Measurements from ENCODE around the gene HRK.

Gene HRK

DNA sequence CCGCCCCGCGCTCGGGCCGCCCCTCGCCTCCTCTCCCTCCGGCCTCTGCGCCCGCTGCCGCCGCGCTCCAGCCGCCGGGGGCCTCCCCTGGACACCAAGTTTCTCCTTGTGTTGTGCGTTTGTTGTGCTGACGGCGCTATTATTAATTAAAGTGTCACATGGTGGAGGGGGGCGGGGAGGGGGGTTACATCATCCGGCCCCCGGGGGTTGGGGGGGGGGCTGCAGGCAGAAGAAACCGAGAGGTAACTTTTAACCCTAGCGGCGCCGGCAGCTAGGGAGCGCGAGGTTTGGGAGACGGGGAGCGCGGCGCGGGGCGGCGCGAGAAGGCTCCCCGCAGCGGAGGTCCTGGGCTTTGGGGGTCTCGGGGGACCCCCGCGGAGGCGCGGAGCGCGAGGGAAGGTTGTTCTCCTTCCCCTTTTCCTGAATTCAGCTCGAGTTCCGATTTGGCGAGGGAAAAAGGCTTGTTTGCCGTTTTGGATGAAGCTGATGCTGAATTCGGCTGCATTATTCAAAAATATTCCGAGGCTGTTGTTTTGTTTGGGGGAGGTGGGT is at the start of gene HRK:
HRK (minus strand) TSS at position 117 of the 552 bp plus-strand sequence. CDS start 134 bp downstream, outside the sequence.
- TF ChIP-seq, protein P1, sequence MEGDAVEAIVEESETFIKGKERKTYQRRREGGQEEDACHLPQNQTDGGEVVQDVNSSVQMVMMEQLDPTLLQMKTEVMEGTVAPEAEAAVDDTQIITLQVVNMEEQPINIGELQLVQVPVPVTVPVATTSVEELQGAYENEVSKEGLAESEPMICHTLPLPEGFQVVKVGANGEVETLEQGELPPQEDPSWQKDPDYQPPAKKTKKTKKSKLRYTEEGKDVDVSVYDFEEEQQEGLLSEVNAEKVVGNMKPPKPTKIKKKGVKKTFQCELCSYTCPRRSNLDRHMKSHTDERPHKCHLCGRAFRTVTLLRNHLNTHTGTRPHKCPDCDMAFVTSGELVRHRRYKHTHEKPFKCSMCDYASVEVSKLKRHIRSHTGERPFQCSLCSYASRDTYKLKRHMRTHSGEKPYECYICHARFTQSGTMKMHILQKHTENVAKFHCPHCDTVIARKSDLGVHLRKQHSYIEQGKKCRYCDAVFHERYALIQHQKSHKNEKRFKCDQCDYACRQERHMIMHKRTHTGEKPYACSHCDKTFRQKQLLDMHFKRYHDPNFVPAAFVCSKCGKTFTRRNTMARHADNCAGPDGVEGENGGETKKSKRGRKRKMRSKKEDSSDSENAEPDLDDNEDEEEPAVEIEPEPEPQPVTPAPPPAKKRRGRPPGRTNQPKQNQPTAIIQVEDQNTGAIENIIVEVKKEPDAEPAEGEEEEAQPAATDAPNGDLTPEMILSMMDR (IDR thresholded peaks at IDR 0.05; ENCODE audit: extremely low read depth, missing control alignments): no peak
- no peak for DNase-seq (ENCODE audit: low spot score)

DNA sequence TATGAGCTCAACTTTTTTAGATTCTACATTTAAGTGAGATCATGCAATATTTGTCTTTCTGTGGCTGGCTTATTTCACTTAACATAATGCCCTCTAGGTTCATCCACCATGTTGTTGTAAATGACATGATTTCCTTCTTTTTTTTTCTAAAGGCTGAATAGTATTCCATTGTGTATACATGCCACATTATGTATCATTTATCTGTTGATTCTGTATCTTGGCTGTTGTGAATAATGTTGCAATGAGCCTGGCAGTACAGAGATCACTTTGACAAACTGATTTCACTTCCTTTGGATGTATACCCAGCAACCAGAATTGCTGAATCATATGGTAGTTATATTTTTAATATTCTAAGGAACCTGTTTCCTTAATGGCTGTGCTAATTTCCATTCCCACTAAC is 48.6 kb upstream of the HRK start:
- TF ChIP-seq, protein P1 (IDR thresholded peaks at IDR 0.05; ENCODE audit: extremely low read depth, missing control alignments): no peak
- DNase-seq (ENCODE audit: low spot score): no peak

DNA sequence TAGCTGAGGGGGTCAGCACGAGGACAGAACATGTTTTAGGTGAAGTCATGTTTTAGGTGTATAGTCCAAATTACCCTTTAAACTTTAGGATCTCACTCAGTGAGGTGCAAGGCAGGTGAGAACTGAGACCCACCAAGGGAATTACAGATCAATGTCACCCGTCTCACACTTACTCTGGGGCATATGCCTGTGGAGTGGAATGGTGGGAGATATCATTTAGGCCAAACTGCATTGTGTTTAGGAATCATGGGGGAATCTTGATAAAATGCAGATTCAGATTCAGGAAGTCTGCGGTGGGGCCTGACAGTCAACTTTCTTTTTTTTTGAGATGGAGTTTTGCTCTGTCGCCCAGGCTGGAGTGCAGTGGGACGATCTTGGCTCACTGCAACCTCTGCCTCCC is 47.3 kb upstream of the HRK start:
- TF ChIP-seq, protein P1 (IDR thresholded peaks at IDR 0.05; ENCODE audit: extremely low read depth, missing control alignments): no peak
- DNase-seq (ENCODE audit: low spot score): no peak

DNA sequence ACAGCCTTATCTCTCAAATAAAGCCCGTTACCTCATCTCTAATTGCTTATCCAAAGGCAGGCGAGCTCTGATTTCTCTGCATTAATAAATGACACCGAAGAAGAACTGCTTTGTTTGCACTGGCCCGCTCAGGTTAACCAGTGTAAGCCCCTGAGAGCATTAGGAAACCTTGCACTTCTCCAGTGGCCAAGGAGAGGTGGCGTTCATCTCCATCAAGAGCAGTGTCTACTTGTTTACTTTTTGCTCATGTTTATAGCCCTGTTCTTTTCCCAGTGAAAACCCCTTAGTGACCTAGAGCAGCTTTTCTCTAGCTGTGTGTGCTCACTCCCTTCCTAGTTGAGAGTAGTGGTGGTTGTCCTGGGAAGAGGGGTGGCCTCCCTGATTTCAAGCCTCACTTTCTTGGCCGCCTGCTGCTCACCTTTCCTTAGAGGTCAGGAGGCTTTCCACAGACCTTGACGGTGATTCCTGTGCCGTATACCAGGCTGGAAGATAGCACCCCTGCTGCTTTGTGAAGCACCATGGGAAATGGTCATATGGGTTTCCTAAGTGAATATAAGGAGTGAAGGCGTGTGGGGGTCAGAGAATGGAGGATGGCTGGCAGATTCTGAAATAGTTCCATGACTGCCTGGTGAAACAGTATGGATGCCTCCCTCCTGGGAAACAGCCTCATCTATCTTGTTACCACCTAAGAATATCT is 46.2 kb upstream of the HRK start:
- DNase-seq (ENCODE audit: low spot score): no peak
- TF ChIP-seq, protein P1 (IDR thresholded peaks at IDR 0.05; ENCODE audit: extremely low read depth, missing control alignments): no peak

DNA sequence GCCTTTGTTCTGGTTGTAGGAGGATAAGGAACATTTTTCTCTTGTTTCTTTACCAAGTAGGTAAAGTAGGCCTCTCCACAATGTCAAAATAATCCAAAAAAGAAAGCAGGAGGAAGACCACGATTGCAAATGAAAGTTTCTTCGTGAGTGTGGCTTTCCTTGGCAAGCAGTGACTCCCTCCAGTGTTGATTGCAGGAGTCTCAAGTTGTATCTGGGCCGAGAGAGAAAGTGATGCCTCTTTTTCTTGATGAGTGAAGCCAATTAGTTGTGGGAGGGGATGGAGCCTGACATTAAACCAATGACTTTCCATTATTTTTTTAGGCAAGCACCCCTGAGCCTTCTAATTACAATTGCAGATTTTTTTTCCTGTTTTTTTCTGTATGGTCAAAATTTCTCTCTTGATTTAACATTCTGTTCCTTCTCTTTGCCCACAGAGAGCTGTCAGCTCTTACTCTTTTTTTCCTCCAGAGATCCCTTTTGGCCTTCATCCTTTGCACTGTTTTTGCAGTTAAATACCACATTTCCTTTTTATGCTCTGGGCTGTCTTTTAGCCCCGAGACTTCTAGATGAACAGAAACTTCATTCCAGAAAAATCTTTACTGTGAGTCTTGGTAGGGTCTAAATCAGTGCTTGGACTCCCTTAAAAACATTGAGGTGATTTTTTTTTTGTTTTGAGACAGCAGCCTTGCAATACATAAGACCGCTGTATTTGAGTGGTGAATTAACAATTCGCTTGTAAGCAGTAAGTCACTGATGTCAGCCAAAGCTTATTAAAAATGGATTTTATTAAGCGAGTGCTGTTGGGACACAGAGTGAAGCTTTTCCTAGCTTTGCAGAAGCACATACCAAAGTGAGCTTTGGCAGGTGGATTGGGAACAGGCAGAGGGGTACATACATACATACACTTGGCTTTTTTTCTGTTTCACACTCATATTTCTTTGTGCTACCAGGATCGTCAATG is 45.3 kb upstream of the HRK start:
- DNase-seq (ENCODE audit: low spot score): no peak
- TF ChIP-seq, protein P1 (IDR thresholded peaks at IDR 0.05; ENCODE audit: extremely low read depth, missing control alignments): no peak

DNA sequence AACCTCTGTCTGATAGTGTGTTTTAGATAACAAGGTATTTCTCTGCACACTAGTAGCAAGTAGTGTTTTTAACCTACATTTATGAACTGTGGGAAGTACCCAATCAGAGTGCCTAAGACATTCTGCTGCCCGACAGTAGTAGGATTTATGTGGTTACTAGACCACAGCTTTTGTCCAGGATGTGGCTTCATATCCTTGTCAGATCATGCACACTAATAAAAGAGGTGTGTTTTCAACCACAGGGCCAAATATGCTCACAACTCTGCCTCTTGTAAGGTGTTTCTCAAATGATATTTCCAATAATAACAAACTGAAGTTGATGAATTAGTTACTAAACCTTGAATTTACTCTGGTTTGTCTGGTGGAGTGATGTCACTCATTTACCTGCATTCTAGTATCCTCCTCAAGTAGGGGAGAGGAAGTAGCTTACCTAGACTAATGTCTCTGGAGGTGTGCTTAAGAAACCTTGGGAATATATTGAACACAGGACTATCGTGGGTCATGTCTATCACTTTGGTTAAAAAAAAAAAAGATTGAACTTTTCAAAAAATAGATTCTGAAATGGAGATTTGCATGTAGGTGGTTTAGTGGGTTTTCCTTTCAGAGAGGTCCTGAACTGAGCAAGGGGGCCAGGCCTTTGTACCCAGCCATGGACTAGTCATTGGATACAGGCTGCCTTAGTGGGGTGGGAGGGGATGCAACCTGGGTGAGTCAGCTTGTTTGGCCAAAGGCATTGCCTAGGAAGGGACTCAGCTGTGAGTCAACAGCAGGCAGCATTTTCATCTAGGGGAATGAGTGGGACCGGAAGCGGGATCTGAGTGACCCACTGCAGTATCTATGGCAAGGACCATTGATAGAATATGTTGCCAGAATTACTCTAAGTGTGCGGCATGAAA is 43.6 kb upstream of the HRK start:
- DNase-seq (ENCODE audit: low spot score): no peak
- TF ChIP-seq, protein P1 (IDR thresholded peaks at IDR 0.05; ENCODE audit: extremely low read depth, missing control alignments): no peak

Measured in GM20000 (cell line).